A673 (cell line): Measurements from ENCODE around the gene ZNF831. TPM values are rescaled to one million over a fixed set of nuclear protein-coding genes. Genes with fewer than 3 reads are reported as not detected.

Source experiments
- BruUV-seq: library from RNA; stranded (reverse); fragments of 400-500 nt; replicated peaks from 2 replicates; lab custom pipeline; 2021; lab: Mats Ljungman, UMichigan
- CTCF ChIA-PET: fragments of 300-600 bp; sonication (Branson Sonifier 250); formaldehyde crosslinking; loops from one replicate; lab custom pipeline; 2022; ENCODE audit warnings: antibody characterized with exemption; lab: Charles Lee
- POLR2A ChIA-PET: fragments of 300-600 bp; sonication (Branson Sonifier 250); formaldehyde crosslinking; loops from one replicate; lab custom pipeline; 2022; ENCODE audit warnings: antibody characterized with exemption; ENCODE audit not compliant: low non-redundant PET; lab: Charles Lee
- DNase-seq: peaks from one replicate; pipeline ENCODE4 v3.0.0-alpha.2; 2015; ENCODE audit warnings: low spot score
- H3K27ac ChIP-seq: fragments of 200-600 bp; sonication (generic); 2 replicates; pipeline ENCODE4 v1.5.1; 2016; ENCODE audit warnings: mixed run types, low read depth, mild to moderate bottlenecking, mixed read lengths, antibody characterized with exemption, low read length; ENCODE audit not compliant: poor library complexity, severe bottlenecking
- H3K27me3 ChIP-seq: fragments of 200-600 bp; sonication (generic); replicated peaks from 2 replicates; pipeline ENCODE4 v1.6.1; 2017; ENCODE audit warnings: mixed run types, low read depth, mild to moderate bottlenecking, mixed read lengths, antibody characterized with exemption, low read length; ENCODE audit not compliant: insufficient read depth, poor library complexity
- H3K36me3 ChIP-seq: fragments of 200-600 bp; sonication (generic); 2 replicates; pipeline ENCODE4 v1.6.1; 2016; ENCODE audit warnings: mixed run types, mild to moderate bottlenecking, mixed read lengths, antibody characterized with exemption, low read length; ENCODE audit not compliant: insufficient read depth, poor library complexity, severe bottlenecking
- H3K4me1 ChIP-seq: fragments of 200-600 bp; sonication (generic); 2 replicates; pipeline ENCODE4 v1.6.1; 2017; ENCODE audit warnings: mixed run types, mild to moderate bottlenecking, mixed read lengths, antibody characterized with exemption, low read length; ENCODE audit not compliant: insufficient read depth, poor library complexity, severe bottlenecking
- H3K4me3 ChIP-seq: fragments of 200-600 bp; sonication (generic); 2 replicates; pipeline ENCODE4 v1.5.1; 2016; ENCODE audit warnings: low read depth, mixed run types, mild to moderate bottlenecking, mixed read lengths, low read length; ENCODE audit not compliant: poor library complexity, severe bottlenecking
- H3K9me3 ChIP-seq: fragments of 200-600 bp; sonication (generic); 2 replicates; pipeline ENCODE4 v1.6.1; 2016; ENCODE audit warnings: mixed run types, low read depth, mild to moderate bottlenecking, mixed read lengths, antibody characterized with exemption, low read length; ENCODE audit not compliant: poor library complexity, severe bottlenecking
- EZH2 ChIP-seq: fragments of 200-600 bp; sonication (generic); IDR thresholded peaks from 2 replicates; pipeline ENCODE4 v1.6.1; 2017; ENCODE audit warnings: borderline replicate concordance, low read depth, mild to moderate bottlenecking, mixed read lengths, antibody characterized with exemption, low read length; ENCODE audit not compliant: poor library complexity, severe bottlenecking
- intact Hi-C: fragments of 100-400 bp; cut with micrococcal nuclease; formaldehyde crosslinking; loops from one replicate; pipeline ENCODE4 v1.10.0; 2022; ENCODE audit not compliant: unreplicated experiment
- total RNA-seq: library from RNA; stranded (reverse); gene quantifications from 2 replicates; pipeline ENCODE4 v1.2.3, GENCODE V29; 2021
- TF ChIP-seq, protein P1 (sequence below): fragments of 300-800, 200-600 bp; sonication (generic); conservative IDR thresholded peaks from 2 replicates; pipeline ENCODE4 v1.5.1; 2017; ENCODE audit warnings: low read depth, mild to moderate bottlenecking, antibody characterized with exemption, low read length, moderate library complexity, mixed read lengths

ZNF831 gene
- total RNA-seq, 1 experiment from 2014 or later, result not detected

DNA sequence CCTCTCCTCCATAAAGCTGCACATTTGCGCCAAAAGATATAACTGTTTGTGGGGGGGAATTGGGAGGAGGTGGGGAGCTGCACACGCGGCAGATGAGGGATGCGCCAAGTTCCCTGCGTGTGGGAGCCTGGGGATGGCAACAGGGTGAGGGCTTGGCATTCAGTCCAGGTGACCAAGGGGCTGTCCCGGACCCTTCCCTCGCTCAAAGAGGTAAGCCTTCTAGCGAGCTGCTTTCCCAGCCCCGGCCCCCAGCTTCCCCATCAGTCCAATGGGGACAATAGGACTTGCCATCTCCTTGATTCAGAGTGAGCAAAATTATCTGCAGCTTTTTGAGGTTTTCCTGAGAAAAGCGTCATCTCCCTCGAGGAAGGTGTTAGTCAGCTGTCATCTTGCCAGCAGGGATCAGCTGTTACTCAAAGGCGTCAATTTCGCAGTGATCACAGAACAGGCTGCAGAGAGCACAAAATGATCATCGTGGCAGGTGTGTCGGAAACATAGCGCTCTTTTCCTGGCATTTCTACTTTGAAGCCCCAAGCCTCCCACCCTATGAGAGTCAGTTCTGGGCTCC, 21.3 kb downstream of the ZNF831 start:
- Histone ChIP-seq H3K4me1 (no peaks in the 10 kb centered on the region), H3K4me3 (no peak overlapping the region), H3K36me3 (no peaks in the 10 kb centered on the region), H3K9me3 (no peaks in the 10 kb centered on the region), H3K27ac (no peak overlapping the region), H3K27me3 (no peaks in the 10 kb centered on the region)
- no peak for TF ChIP-seq EZH2
- TF ChIP-seq, protein P1, sequence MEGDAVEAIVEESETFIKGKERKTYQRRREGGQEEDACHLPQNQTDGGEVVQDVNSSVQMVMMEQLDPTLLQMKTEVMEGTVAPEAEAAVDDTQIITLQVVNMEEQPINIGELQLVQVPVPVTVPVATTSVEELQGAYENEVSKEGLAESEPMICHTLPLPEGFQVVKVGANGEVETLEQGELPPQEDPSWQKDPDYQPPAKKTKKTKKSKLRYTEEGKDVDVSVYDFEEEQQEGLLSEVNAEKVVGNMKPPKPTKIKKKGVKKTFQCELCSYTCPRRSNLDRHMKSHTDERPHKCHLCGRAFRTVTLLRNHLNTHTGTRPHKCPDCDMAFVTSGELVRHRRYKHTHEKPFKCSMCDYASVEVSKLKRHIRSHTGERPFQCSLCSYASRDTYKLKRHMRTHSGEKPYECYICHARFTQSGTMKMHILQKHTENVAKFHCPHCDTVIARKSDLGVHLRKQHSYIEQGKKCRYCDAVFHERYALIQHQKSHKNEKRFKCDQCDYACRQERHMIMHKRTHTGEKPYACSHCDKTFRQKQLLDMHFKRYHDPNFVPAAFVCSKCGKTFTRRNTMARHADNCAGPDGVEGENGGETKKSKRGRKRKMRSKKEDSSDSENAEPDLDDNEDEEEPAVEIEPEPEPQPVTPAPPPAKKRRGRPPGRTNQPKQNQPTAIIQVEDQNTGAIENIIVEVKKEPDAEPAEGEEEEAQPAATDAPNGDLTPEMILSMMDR, result no peak
- DNase-seq, result no peak
- intact Hi-C loops, result no loop called here
- no TSS peak for BruUV-seq
- ChIA-PET POLR2A (no interaction called here), CTCF (no interaction called here)

DNA sequence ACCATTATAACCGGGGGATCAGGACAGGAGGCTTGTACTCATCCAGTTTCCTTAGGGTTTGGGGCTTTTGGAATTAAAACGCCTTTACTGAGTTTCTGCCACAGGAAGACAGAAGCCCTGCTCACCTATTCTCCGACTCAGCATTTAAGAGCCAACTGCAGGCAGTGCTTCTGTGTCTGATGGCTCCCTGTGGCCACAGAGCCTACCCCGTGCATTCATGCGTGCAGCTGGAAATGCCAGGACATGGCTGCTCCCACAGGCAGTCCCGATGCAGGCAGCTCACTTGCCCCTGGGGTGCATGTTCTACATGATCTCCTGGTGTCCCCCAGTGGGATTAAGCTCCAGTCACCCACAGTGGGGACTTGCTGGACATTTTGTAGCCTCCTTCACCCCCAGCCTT, 22.2 kb downstream of the ZNF831 start:
- CTCF ChIA-PET, result no interaction called here
- H3K36me3 ChIP-seq, result no peaks in the 10 kb centered on the region
- H3K4me3 ChIP-seq, result no peak overlapping the region
- intact Hi-C loops, result no loop called here
- H3K4me1 ChIP-seq, result no peaks in the 10 kb centered on the region
- H3K27ac ChIP-seq, result no peak overlapping the region
- no TSS peak for BruUV-seq
- DNase-seq, result no peak
- H3K27me3 ChIP-seq, result no peaks in the 10 kb centered on the region
- H3K9me3 ChIP-seq, result no peaks in the 10 kb centered on the region
- POLR2A ChIA-PET, result interaction anchor here (0.5 kb wide), 1 partner anchor 205 kb away, joined by 4 read pairs; no protein-coding TSS in a partner anchor
- TF ChIP-seq, protein P1, result no peak
- TF ChIP-seq EZH2, result no peak

DNA sequence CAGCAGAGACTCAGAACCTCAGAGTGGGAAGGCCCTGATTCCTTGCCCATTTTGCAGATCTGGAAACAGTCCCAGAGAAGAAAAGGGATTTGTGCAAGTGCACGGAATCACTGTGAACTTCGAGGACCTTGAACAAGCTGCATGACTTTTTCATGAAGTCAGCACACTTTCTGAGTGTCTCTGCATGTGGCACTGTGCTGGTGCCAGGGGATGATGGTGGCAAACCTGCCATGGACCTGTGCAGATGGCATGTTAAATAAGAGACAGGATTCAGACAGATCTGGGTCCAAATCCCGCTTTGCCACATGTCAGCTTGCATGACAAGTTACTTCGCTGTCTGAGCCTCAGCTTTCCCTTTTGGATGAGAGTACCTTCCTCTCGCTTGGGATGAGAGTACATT, 26.8 kb downstream of the ZNF831 start:
- POLR2A ChIA-PET, result no interaction called here
- Histone ChIP-seq H3K27ac (no peak overlapping the region), H3K9me3 (no peaks in the 10 kb centered on the region), H3K4me3 (no peak overlapping the region), H3K4me1 (no peaks in the 10 kb centered on the region), H3K36me3 (no peaks in the 10 kb centered on the region), H3K27me3 (no peaks in the 10 kb centered on the region)
- intact Hi-C loops, result no loop called here
- TF ChIP-seq, protein P1, result no peak
- no peak for TF ChIP-seq EZH2
- no TSS peak for BruUV-seq
- CTCF ChIA-PET, result no interaction called here
- DNase-seq, result no peak
